SK-N-SH treated with all-trans-retinoic acid at 6 μM for 48 hours (cell line): Measurements from ENCODE around the gene AMOTL2.

Experiments used
- ARNTL ChIP-seq: fragments of 450-650 bp; formaldehyde crosslinking; IDR thresholded peaks from 2 replicates; pipeline ENCODE4 v1.5.0; 2020; ENCODE audit warnings: low read depth, mild to moderate bottlenecking, moderate library complexity, borderline replicate concordance
- BACH2 ChIP-seq: fragments of 250-450 bp; sonication (Bioruptor Pico); IDR thresholded peaks from 2 replicates; pipeline ENCODE4 v1.9.0; 2021; ENCODE audit warnings: mild to moderate bottlenecking, borderline replicate concordance
- CREB5 ChIP-seq: fragments of 250-450 bp; sonication (Bioruptor Pico); IDR thresholded peaks from 2 replicates; pipeline ENCODE4 v1.5.1; 2020; ENCODE audit warnings: low read depth, mild to moderate bottlenecking, moderate library complexity
- ESRRG ChIP-seq: fragments of 250-450 bp; sonication (Bioruptor Pico); IDR thresholded peaks from 2 replicates; pipeline ENCODE4 v1.6.1; 2021; ENCODE audit warnings: mild to moderate bottlenecking
- OSR1 ChIP-seq: fragments of 250-450 bp; sonication (Bioruptor Pico); IDR thresholded peaks from 2 replicates; pipeline ENCODE4 v1.8.0; 2022; ENCODE audit warnings: moderate library complexity, mild to moderate bottlenecking, inconsistent platforms
- PATZ1 ChIP-seq: fragments of 250-450 bp; sonication (Bioruptor Pico); IDR thresholded peaks from 2 replicates; pipeline ENCODE4 v1.8.0; 2020; ENCODE audit warnings: mild to moderate bottlenecking, moderate library complexity, borderline replicate concordance
- PPARA ChIP-seq: fragments of 250-450 bp; sonication (Bioruptor Pico); IDR thresholded peaks from 2 replicates; pipeline ENCODE4 v1.5.0; 2020; ENCODE audit warnings: mild to moderate bottlenecking, borderline replicate concordance
- RARB ChIP-seq: fragments of 250-450 bp; sonication (Bioruptor Pico); IDR thresholded peaks from 2 replicates; pipeline ENCODE4 v1.8.0; 2021; ENCODE audit warnings: mild to moderate bottlenecking, moderate library complexity
- SNAI2 ChIP-seq: fragments of 250-450 bp; sonication (Bioruptor Pico); IDR thresholded peaks from 2 replicates; pipeline ENCODE4 v1.5.0; 2020; ENCODE audit warnings: mild to moderate bottlenecking, moderate library complexity
- TOX ChIP-seq: fragments of 250-450 bp; sonication (Bioruptor Pico); IDR thresholded peaks from 2 replicates; pipeline ENCODE4 v1.8.0; 2021; ENCODE audit warnings: mild to moderate bottlenecking, moderate library complexity, borderline replicate concordance
- TSHZ2 ChIP-seq: fragments of 250-450 bp; sonication (Bioruptor Pico); IDR thresholded peaks from 2 replicates; pipeline ENCODE4 v1.5.0; 2020; ENCODE audit warnings: mild to moderate bottlenecking, moderate library complexity
- ZFP3 ChIP-seq: fragments of 250-450 bp; sonication (Bioruptor Pico); IDR thresholded peaks from 2 replicates; pipeline ENCODE4 v1.5.0; 2020; ENCODE audit warnings: mild to moderate bottlenecking, moderate library complexity
- ZNF565 ChIP-seq: fragments of 450-650 bp; formaldehyde crosslinking; conservative IDR thresholded peaks from 2 replicates; pipeline ENCODE4 v1.5.0; 2020; ENCODE audit warnings: low read depth, mild to moderate bottlenecking, moderate library complexity

GRCh38 chr3:134357261-134357913 is 16.9 kb downstream of the AMOTL2 start:
- TF ChIP-seq BACH2 (CRISPR knock-in tag) (no peak), ZNF565 (CRISPR knock-in tag) (no peak), ARNTL (CRISPR knock-in tag) (no peak), OSR1 (CRISPR knock-in tag) (no peak), CREB5 (CRISPR knock-in tag) (0 out of 2 replicates have a peak, but pooled peaks have one; percentile 8), ESRRG (CRISPR knock-in tag) (0 out of 2 replicates have a peak, but pooled peaks have one; percentile 8), PATZ1 (CRISPR knock-in tag) (no peak; the same call in 1 of the 2 replicates), RARB (CRISPR knock-in tag) (no peak), SNAI2 (no peak), PPARA (CRISPR knock-in tag) (no peak), TOX (CRISPR knock-in tag) (no peak), ZFP3 (CRISPR knock-in tag) (no peak), TSHZ2 (CRISPR knock-in tag) (no peak)
